GM18519 (cell line): ENCODE measurements around the gene CBFA2T2.
"Not testable (repeated sequence)": the region's sequence is repeated elsewhere in the genome, so short reads cannot be mapped to it uniquely, and the experiment has no call there.

Experiments used
- ATAC-seq: cut with Tn5 transposase; IDR thresholded peaks from one replicate; pipeline ENCODE4 v1.9.1; 2021; ENCODE audit warnings: mild to moderate bottlenecking, moderate library complexity; ENCODE audit not compliant: unreplicated experiment, low FRiP score

The CBFA2T2 gene

DNA sequence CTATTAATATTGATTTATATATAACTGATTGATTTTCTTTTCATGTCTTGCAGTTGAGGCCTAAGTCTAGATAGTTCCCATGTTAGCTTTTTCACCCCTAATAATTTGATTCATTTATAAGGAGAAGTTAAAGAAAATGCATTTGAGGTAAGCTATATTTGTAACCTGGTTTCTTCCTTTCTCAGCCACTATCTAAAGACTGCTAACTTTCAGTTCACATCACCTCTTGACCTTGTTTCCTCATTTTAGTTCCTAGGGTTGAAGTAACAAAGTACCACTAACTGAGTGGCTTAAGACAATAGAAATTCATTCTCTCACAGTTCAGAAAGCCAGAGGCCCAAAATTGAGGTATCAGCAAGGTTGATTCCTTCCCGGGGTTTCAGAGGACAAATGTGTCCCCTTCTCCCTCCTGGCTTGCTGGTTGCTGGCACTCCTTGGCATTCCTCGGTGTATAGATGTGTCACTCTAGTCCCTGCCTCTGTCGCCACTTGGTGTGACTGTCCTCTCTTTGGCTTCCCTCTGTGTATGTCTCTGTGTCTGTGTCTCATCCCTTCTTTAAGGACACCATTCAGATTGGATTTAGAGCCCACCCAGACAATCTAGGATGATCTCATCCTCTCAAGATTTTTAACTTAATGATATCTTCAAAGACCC is 116.3 kb downstream of the CBFA2T2 start:
- ATAC-seq: no peak

GRCh38 chr20:33609504-33609903 is 119.6 kb downstream of the CBFA2T2 start:
- no peak for ATAC-seq

DNA sequence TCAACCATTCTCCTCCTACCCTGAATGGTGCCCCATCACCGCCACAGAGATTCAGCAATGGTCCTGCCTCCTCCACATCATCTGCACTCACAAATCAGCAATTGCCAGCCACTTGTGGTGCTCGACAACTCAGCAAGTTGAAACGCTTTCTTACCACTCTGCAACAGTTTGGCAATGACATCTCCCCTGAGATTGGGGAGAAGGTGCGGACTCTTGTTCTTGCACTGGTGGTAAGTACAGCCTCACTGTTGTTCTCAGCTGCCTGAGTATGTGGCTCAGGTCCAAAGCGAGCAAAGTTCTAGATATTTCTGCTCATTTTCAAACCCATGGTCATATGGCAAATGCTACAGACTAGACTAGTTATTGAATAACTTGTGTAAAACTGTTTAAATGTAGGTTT is 121.2 kb downstream of the CBFA2T2 start:
- ATAC-seq: no peak

- no peak for ATAC-seq
These were observed 122.1 kb downstream of the CBFA2T2 start for GRCh38 chr20:33612001-33612400.

DNA sequence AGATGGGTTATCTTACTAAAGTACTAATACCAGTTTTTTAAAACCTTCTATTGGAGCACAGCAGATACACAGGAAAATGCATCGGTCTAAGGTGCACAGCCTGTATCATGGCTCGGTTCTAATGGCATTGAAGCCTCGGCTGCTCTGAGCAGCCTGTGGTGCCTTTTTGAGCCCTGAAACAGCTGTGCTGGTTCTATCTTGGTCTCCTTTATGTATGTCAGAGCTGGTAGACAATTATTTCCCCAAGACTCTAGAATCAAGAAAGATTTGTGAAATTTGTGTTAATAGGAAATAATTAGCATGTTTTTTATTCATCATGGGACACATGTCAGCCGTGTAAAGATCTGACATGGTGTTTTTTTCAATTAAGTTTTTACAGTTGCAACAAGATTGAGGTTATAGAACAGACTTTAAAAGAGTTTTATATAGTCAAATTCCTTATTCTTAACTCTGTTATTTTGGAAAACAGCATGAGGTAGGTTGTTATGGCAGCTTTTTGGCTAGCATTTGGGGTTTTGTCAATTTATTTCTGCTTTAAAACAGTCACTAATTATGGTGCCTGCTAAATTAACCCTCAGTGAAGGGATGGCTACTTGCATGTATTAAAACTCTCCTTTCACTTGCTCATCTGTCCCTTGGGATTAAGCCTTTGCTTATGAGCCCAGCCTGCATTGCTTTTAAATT is 132.0 kb downstream of the CBFA2T2 start:
- no peak for ATAC-seq

GRCh38 chr20:33622705-33623365 is 132.9 kb downstream of the CBFA2T2 start:
- no peak for ATAC-seq

GRCh38 chr20:33624399-33624798 is 134.5 kb downstream of the CBFA2T2 start:
- ATAC-seq: no peak

DNA sequence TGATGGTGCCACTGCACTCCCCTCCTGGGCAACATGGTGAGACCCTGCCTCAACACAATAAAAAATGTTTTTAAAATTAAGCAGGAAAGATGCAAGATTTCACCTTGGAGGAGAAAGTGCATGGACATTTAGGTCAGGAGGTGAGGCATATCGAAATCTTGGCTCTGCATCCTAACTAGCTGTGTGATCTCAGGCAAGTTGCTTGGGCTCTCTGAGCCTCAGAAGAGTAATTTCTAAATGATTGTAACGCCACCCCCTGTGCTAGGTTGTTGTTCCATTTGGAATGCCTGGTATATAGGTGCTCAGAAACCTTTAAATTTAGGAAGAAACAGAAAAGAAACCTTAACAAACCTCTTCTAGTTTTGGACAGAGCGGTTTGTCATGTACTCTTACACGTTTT is 136.3 kb downstream of the CBFA2T2 start:
- no peak for ATAC-seq

GRCh38 chr20:33627577-33628216 is 137.8 kb downstream of the CBFA2T2 start:
- no peak for ATAC-seq

DNA sequence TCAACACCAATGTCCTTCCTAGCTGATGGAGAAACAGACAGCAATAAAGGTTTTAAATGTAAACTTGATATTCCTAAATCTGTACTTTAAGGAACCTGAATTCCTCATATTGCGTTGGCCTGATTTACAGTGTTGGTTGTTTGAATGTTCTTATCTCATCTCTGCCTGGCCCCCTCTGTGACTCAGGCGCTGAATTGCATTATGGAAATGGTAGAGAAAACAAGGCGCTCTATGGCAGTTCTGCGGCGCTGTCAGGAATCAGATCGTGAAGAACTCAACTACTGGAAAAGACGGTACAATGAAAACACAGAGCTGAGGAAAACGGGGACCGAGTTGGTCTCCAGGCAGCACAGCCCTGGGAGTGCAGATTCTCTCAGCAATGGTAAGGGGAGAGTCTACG is 139.6 kb downstream of the CBFA2T2 start:
- no peak for ATAC-seq

GRCh38 chr20:33629979-33630378 is 140.1 kb downstream of the CBFA2T2 start:
- no peak for ATAC-seq

- no peak for ATAC-seq
These were observed 140.6 kb downstream of the CBFA2T2 start for GRCh38 chr20:33630507-33630906.

- ATAC-seq: not testable (repeated sequence)
These were observed 142.0 kb downstream of the CBFA2T2 start for GRCh38 chr20:33631910-33632309.

DNA sequence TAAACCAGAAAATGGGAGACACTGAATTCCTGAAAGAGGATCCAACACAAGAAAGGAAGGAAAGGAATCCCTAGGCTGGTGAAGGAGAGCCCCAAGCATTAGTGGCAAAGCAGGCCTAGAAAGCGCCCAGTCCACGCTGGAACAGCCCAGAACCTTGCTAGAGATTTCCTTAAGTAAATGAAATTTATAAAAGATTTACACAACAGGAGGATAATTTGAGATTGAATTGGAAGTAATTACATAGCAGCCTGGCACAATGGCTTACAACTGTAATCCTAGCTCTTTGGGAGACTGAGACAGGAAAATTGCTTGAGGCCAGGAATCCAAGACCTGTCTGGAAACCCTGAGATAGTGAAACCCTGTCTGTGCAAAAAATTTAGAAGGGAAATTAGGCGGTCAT is 145.4 kb downstream of the CBFA2T2 start:
- ATAC-seq: no peak

- no peak for ATAC-seq
These were observed 146.9 kb downstream of the CBFA2T2 start for GRCh38 chr20:33636776-33637175.

- ATAC-seq: no peak
These were observed 150.4 kb downstream of the CBFA2T2 start for GRCh38 chr20:33640287-33640686.

- ATAC-seq: no peak
These were observed 154.6 kb downstream of the CBFA2T2 start for GRCh38 chr20:33644313-33645071.

DNA sequence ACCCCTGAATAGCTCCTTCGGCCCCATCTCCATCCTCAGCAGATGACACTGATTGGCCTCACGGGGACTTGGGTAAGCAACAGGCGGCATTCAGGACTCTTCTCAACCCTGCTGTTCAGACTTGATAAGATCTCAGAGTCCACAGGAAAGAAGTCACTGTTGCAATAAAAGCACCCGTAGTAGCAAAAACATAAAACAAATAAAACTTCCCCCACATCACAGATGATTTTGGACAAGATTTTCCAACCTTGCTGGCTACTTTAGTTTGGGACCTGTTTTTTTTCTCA is 155.1 kb downstream of the CBFA2T2 start:
- ATAC-seq: no peak

GRCh38 chr20:33645396-33645795 is 155.5 kb downstream of the CBFA2T2 start:
- no peak for ATAC-seq

- ATAC-seq: no peak
These were observed 156.3 kb downstream of the CBFA2T2 start for GRCh38 chr20:33646191-33646590.
